Osteoblast (primary cell): Measurements from ENCODE around the gene AHNAK. TPM values are rescaled to one million over a fixed set of nuclear protein-coding genes. Genes with fewer than 3 reads are reported as not detected.
"Not testable (repeated sequence)": the region's sequence is repeated elsewhere in the genome, so short reads cannot be mapped to it uniquely, and the experiment has no call there.

Experiments
- DNase-seq: peaks from one replicate; pipeline ENCODE4 v3.0.0; 2011; ENCODE audit warnings: low spot score, mixed read lengths; ENCODE audit not compliant: insufficient read length; ENCODE audit errors: missing footprints
- H2AFZ ChIP-seq: 2 replicates; pipeline ENCODE4 v1.6.0; 2011; ENCODE audit warnings: mild to moderate bottlenecking, low read length
- H3K27ac ChIP-seq: 2 replicates; pipeline ENCODE4 v1.5.1; 2011; ENCODE audit warnings: mild to moderate bottlenecking, low read depth, low read length, moderate library complexity
- H3K27me3 ChIP-seq: 2 replicates; pipeline ENCODE4 v1.6.0; 2012; ENCODE audit warnings: mild to moderate bottlenecking, control low read depth, inconsistent platforms, low read length, moderate library complexity; ENCODE audit not compliant: insufficient read depth
- H3K36me3 ChIP-seq: 2 replicates; pipeline ENCODE4 v1.5.1; 2011; ENCODE audit warnings: mild to moderate bottlenecking, low read length, control low read depth, moderate library complexity; ENCODE audit not compliant: insufficient read depth
- H3K4me1 ChIP-seq: 2 replicates; pipeline ENCODE4 v1.5.1; 2011; ENCODE audit warnings: mild to moderate bottlenecking, low read length, control low read depth, moderate library complexity; ENCODE audit not compliant: insufficient read depth
- H3K4me2 ChIP-seq: 2 replicates; pipeline ENCODE4 v1.6.0; 2011; ENCODE audit warnings: mild to moderate bottlenecking, low read length; ENCODE audit not compliant: insufficient read depth
- H3K4me3 ChIP-seq: fragments of 200-600 bp; sonication (generic); 3 replicates; pipeline ENCODE4 v1.5.1; 2012; ENCODE audit warnings: mild to moderate bottlenecking, low read length, inconsistent platforms; ENCODE audit not compliant: insufficient read depth
- H3K79me2 ChIP-seq: 2 replicates; pipeline ENCODE4 v1.6.0; 2012; ENCODE audit warnings: mild to moderate bottlenecking, low read length, control low read depth, inconsistent platforms; ENCODE audit not compliant: insufficient read depth
- H3K9me3 ChIP-seq: 2 replicates; pipeline ENCODE4 v1.5.1; 2011; ENCODE audit warnings: low read depth, low read length, control low read depth
- H4K20me1 ChIP-seq: 2 replicates; pipeline ENCODE4 v1.6.0; 2012; ENCODE audit warnings: mild to moderate bottlenecking, low read length, control low read depth; ENCODE audit not compliant: insufficient read depth
- CTCF ChIP-seq: IDR thresholded peaks from 2 replicates; pipeline ENCODE4 v1.5.1; 2011; ENCODE audit warnings: mild to moderate bottlenecking, low read depth, low read length, moderate library complexity; ENCODE audit errors: extremely low read depth
- total RNA-seq: library from RNA; depleted of rRNA; stranded (reverse); fragments of >200 nt; gene quantifications from 2 replicates; pipeline ENCODE4 v1.2.3, GENCODE V29; 2012

The AHNAK gene
- total RNA-seq, 1 donor, result 720 TPM

- H3K36me3 ChIP-seq, result no peaks in the 10 kb centered on the region
- no peaks in the 10 kb centered on the region for H4K20me1 ChIP-seq
- H2AFZ ChIP-seq, result no peak overlapping the region
- H3K4me2 ChIP-seq, result no peak overlapping the region
- no peak overlapping the region for H3K4me3 ChIP-seq
- TF ChIP-seq CTCF, result no peak
- no peaks in the 10 kb centered on the region for H3K79me2 ChIP-seq
- H3K27ac ChIP-seq, result no peak overlapping the region
- H3K4me1 ChIP-seq, result no peaks in the 10 kb centered on the region
- H3K9me3 ChIP-seq, result no peaks in the 10 kb centered on the region
- no peak for DNase-seq
- H3K27me3 ChIP-seq, result no peaks in the 10 kb centered on the region
These were observed 95.4 kb downstream of the AHNAK start for GRCh38 chr11:62451241-62451621.

GRCh38 chr11:62450543-62451240 lies 95.9 kb downstream of the AHNAK start:
- TF ChIP-seq CTCF, result no peak
- Histone ChIP-seq H3K36me3 (no peaks in the 10 kb centered on the region), H3K27me3 (no peaks in the 10 kb centered on the region), H3K27ac (no peak overlapping the region), H4K20me1 (no peaks in the 10 kb centered on the region), H3K4me2 (no peak overlapping the region), H2AFZ (no peak overlapping the region), H3K4me3 (no peak overlapping the region), H3K4me1 (no peaks in the 10 kb centered on the region), H3K79me2 (no peaks in the 10 kb centered on the region), H3K9me3 (no peaks in the 10 kb centered on the region)
- DNase-seq, result peak; percentile 56

- not testable (repeated sequence) for H4K20me1 ChIP-seq, H3K27me3 ChIP-seq, H3K4me1 ChIP-seq, DNase-seq, H3K36me3 ChIP-seq, H3K79me2 ChIP-seq, H3K4me2 ChIP-seq, H3K27ac ChIP-seq, H2AFZ ChIP-seq, H3K9me3 ChIP-seq, H3K4me3 ChIP-seq
These were observed 96.7 kb downstream of the AHNAK start for GRCh38 chr11:62449912-62450311.

- TF ChIP-seq CTCF, result no peak
- Histone ChIP-seq H2AFZ (no peak overlapping the region), H3K27ac (no peak overlapping the region), H3K36me3 (no peaks in the 10 kb centered on the region), H3K79me2 (no peaks in the 10 kb centered on the region), H3K9me3 (no peaks in the 10 kb centered on the region), H3K4me3 (no peak overlapping the region), H3K4me2 (no peak overlapping the region), H3K27me3 (no peaks in the 10 kb centered on the region), H4K20me1 (no peaks in the 10 kb centered on the region), H3K4me1 (peaks cover 12% of the 10 kb centered on the region)
- peak; percentile 78 for DNase-seq
These were observed 97.2 kb downstream of the AHNAK start for GRCh38 chr11:62449451-62449851.
